Astrocyte (in vitro differentiated cells and primary cell): ENCODE data around the gene KIAA0513.

Experiments
- CTCF ChIP-seq: IDR thresholded peaks from 2 replicates; pipeline ENCODE4 v1.5.1; 2011; ENCODE audit warnings: low read depth, mild to moderate bottlenecking, inconsistent platforms, low read length, moderate library complexity; ENCODE audit not compliant: insufficient read depth
- EZH2 ChIP-seq: IDR thresholded peaks from 2 replicates; pipeline ENCODE4 v1.6.1; 2012; ENCODE audit warnings: mild to moderate bottlenecking, low read length, inconsistent platforms; ENCODE audit not compliant: insufficient read depth

GRCh38 chr16:85062845-85063244 lies 35.2 kb downstream of the KIAA0513 start:
- no peak for TF ChIP-seq CTCF
- no peak for TF ChIP-seq EZH2
